Measurements from ENCODE around the gene CYP2A13. TPM values are rescaled to one million over a fixed set of nuclear protein-coding genes. Genes with fewer than 3 reads are reported as not detected.
"Not testable (repeated sequence)": the region's sequence is repeated elsewhere in the genome, so short reads cannot be mapped to it uniquely, and the experiment has no call there.

CYP2A13 gene, protein sequence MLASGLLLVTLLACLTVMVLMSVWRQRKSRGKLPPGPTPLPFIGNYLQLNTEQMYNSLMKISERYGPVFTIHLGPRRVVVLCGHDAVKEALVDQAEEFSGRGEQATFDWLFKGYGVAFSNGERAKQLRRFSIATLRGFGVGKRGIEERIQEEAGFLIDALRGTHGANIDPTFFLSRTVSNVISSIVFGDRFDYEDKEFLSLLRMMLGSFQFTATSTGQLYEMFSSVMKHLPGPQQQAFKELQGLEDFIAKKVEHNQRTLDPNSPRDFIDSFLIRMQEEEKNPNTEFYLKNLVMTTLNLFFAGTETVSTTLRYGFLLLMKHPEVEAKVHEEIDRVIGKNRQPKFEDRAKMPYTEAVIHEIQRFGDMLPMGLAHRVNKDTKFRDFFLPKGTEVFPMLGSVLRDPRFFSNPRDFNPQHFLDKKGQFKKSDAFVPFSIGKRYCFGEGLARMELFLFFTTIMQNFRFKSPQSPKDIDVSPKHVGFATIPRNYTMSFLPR
- 0.03 TPM for polyA plus RNA-seq (2013, experiment 1 of 2)
- 0.03 TPM for polyA plus RNA-seq (2013, experiment 2 of 2)

GRCh38 chr19:41088151-41088550 is at the start of gene CYP2A13:
CYP2A13 (plus strand) TSS chr19:41088451; CDS start chr19:41088472, 21 bp downstream.
- H3K9ac ChIP-seq (ENCODE audit: low read depth, low read length, poor library complexity): no peak within 1 kb of the TSS
- no peak within 1 kb of the TSS for H2BK120ac ChIP-seq (ENCODE audit: low read depth, low read length)
- no peak within 1 kb of the TSS for H3K14ac ChIP-seq (ENCODE audit: low read length)
- no peak for DNase-seq (ENCODE audit: low spot score)
- H3K4me1 ChIP-seq (ENCODE audit: control insufficient read depth in 2 of 2, insufficient read depth in 1 of 2, low read depth in 1 of 2, low read length in 2 of 2): peaks cover 0 to 2% of the 10 kb centered on the region in 2 donors
- H4K8ac ChIP-seq (ENCODE audit: low read depth, low read length): no peak within 1 kb of the TSS
- H2BK15ac ChIP-seq (ENCODE audit: low read length): no peak within 1 kb of the TSS
- no peak within 1 kb of the TSS for H4K91ac ChIP-seq (ENCODE audit: low read depth, low read length, poor library complexity)
- peaks cover 0 to 36% (median 22%) of the 10 kb centered on the region in 3 experiments for H3K27me3 ChIP-seq (ENCODE audit: control insufficient read depth in 3 of 3, insufficient read depth in 3 of 3, low read depth in 1 of 3, low read length in 3 of 3)
- no peak within 1 kb of the TSS for H3K23ac ChIP-seq (ENCODE audit: low read depth, low read length, poor library complexity)
- no peaks in the 10 kb centered on the region for H3K36me3 ChIP-seq (replicated peaks in 1 of 2; ENCODE audit: control insufficient read depth in 2 of 2, insufficient read depth in 2 of 2, low read length in 2 of 2)
- no peak within 1 kb of the TSS for H2BK12ac ChIP-seq (ENCODE audit: low read length)
- H3K79me1 ChIP-seq (ENCODE audit: low read depth, low read length): no peaks in the 10 kb centered on the region
- no CpG with 5 or more reads among the region's 2 CpGs for WGBS, 2 donors (ENCODE audit: extremely low coverage in 2 of 2, insufficient read length in 2 of 2, insufficient replicate concordance in 1 of 2)
- no peak within 1 kb of the TSS for H3K4me2 ChIP-seq (ENCODE audit: insufficient read depth, low read length, poor library complexity, severe bottlenecking)
- no peak within 1 kb of the TSS for H3K27ac ChIP-seq (replicated peaks; ENCODE audit: low read length)
- no peak within 1 kb of the TSS for H2BK5ac ChIP-seq (ENCODE audit: low read length)
- H3K18ac ChIP-seq (ENCODE audit: low read length): no peak within 1 kb of the TSS
- no peak within 1 kb of the TSS for H2AFZ ChIP-seq (ENCODE audit: low read length)
- H3K9me3 ChIP-seq (replicated peaks in 1 of 2; ENCODE audit: control insufficient read depth in 2 of 2, insufficient read depth in 1 of 2, low read depth in 1 of 2, low read length in 2 of 2): no peaks in the 10 kb centered on the region
- no peak within 1 kb of the TSS for H3K4ac ChIP-seq (ENCODE audit: low read length)
- H2AK5ac ChIP-seq (ENCODE audit: low read depth, low read length): no peak within 1 kb of the TSS
- H3K4me3 ChIP-seq (ENCODE audit: low read length in 2 of 2): no peak within 1 kb of the TSS

DNA sequence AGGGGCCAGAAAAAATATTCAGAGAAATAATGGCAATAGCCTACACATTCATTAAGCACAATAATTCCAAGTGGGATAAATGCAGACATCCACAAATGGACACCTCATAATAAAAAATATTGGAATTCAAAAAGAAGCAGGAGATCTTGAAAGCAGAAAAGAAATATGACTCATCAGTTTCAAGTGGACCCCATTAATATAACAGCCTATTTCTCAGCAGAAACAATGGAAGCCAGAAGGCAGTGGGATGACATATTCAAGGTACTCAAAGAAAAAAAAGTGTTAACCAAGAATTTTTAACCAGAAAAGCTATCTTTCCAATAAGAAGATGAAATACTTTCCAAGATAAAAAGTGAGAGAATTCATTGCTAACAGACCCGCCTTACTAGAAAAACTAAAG is 48.4 kb upstream of the CYP2A13 start:
- Histone ChIP-seq H3K18ac (ENCODE audit: low read length) (no peak overlapping the region), H3K23ac (ENCODE audit: low read depth, low read length, poor library complexity) (no peak overlapping the region), H3K14ac (ENCODE audit: low read length) (no peak overlapping the region), H2AFZ (ENCODE audit: low read length) (no peak overlapping the region), H3K9me3 (replicated peaks in 1 of 2; ENCODE audit: control insufficient read depth in 2 of 2, insufficient read depth in 1 of 2, low read depth in 1 of 2, low read length in 2 of 2) (no peaks in the 10 kb centered on the region), H3K4me3 (ENCODE audit: low read length in 2 of 2) (no peak overlapping the region), H2AK5ac (ENCODE audit: low read depth, low read length) (no peak overlapping the region), H4K91ac (ENCODE audit: low read depth, low read length, poor library complexity) (no peak overlapping the region), H3K4me1 (ENCODE audit: control insufficient read depth in 2 of 2, insufficient read depth in 1 of 2, low read depth in 1 of 2, low read length in 2 of 2) (no peaks in the 10 kb centered on the region), H3K9ac (ENCODE audit: low read depth, low read length, poor library complexity) (no peak overlapping the region), H3K27me3 (ENCODE audit: control insufficient read depth in 3 of 3, insufficient read depth in 3 of 3, low read depth in 1 of 3, low read length in 3 of 3) (peaks cover 0 to 3% (median 0%) of the 10 kb centered on the region in 3 experiments), H4K8ac (ENCODE audit: low read depth, low read length) (no peak overlapping the region), H3K36me3 (replicated peaks in 1 of 2; ENCODE audit: control insufficient read depth in 2 of 2, insufficient read depth in 2 of 2, low read length in 2 of 2) (no peaks in the 10 kb centered on the region), H3K4ac (ENCODE audit: low read length) (no peak overlapping the region), H3K4me2 (ENCODE audit: insufficient read depth, low read length, poor library complexity, severe bottlenecking) (no peak overlapping the region), H2BK120ac (ENCODE audit: low read depth, low read length) (no peak overlapping the region), H3K79me1 (ENCODE audit: low read depth, low read length) (no peaks in the 10 kb centered on the region), H2BK12ac (ENCODE audit: low read length) (no peak overlapping the region), H3K27ac (replicated peaks; ENCODE audit: low read length) (no peak overlapping the region), H2BK5ac (ENCODE audit: low read length) (no peak overlapping the region), H2BK15ac (ENCODE audit: low read length) (no peak overlapping the region)
- no CpG with 5 or more reads among the region's 1 CpG for WGBS, 2 donors (ENCODE audit: extremely low coverage in 2 of 2, insufficient read length in 2 of 2, insufficient replicate concordance in 1 of 2)
- DNase-seq (ENCODE audit: low spot score): no peak

DNA sequence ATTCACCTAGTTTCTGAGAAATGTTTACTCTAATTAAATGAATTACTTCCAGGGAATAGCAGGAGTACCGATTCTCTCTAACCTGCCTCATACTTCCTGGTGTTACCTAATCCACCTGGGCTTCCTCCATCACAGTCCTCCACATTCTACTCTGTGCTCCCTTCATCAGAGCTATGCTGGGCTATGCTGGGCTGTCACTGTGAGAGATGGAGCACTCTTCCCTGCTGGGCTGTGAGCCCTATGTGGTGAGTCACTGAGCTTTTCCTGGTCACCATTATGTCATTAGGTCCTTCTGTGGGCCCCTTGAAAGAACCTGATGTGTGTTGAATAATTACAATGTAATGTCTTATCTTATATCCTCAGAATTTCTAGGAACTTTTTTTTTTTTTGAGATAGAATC is 43.2 kb upstream of the CYP2A13 start:
- H2BK5ac ChIP-seq (ENCODE audit: low read length); DNase-seq (ENCODE audit: low spot score): not testable (repeated sequence)

DNA sequence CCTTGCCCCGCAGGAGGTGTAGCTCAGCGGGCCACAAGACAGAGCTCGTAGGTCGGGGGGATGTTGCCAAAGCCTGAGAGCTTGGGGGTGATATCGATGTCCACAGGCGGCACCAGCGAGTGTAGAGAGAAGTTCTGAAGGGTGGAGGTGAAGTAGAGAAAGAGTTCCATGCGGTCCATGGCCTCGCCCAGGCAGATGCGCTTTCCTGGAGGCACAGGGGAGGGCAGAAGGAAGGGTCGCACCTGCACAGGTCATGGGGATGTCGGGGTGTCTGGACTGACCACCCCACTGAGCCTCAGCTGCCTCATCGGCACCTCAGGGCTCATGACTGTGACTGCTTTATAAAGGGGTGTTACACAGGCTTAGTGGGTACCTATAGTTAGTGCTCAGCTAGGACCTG is 37.8 kb upstream of the CYP2A13 start:
- Histone ChIP-seq H4K91ac (ENCODE audit: low read depth, low read length, poor library complexity) (no peak overlapping the region), H2BK5ac (ENCODE audit: low read length) (no peak overlapping the region), H3K18ac (ENCODE audit: low read length) (no peak overlapping the region), H2AK5ac (ENCODE audit: low read depth, low read length) (no peak overlapping the region), H3K23ac (ENCODE audit: low read depth, low read length, poor library complexity) (no peak overlapping the region), H4K8ac (ENCODE audit: low read depth, low read length) (no peak overlapping the region), H2AFZ (ENCODE audit: low read length) (no peak overlapping the region), H3K14ac (ENCODE audit: low read length) (no peak overlapping the region), H3K36me3 (replicated peaks in 1 of 2; ENCODE audit: control insufficient read depth in 2 of 2, insufficient read depth in 2 of 2, low read length in 2 of 2) (no peaks in the 10 kb centered on the region), H2BK120ac (ENCODE audit: low read depth, low read length) (no peak overlapping the region), H2BK12ac (ENCODE audit: low read length) (no peak overlapping the region), H3K79me1 (ENCODE audit: low read depth, low read length) (no peaks in the 10 kb centered on the region), H3K9me3 (replicated peaks in 1 of 2; ENCODE audit: control insufficient read depth in 2 of 2, insufficient read depth in 1 of 2, low read depth in 1 of 2, low read length in 2 of 2) (no peaks in the 10 kb centered on the region), H3K4me3 (ENCODE audit: low read length in 2 of 2) (no peak overlapping the region), H3K4ac (ENCODE audit: low read length) (no peak overlapping the region), H2BK15ac (ENCODE audit: low read length) (no peak overlapping the region), H3K27ac (replicated peaks; ENCODE audit: low read length) (no peak overlapping the region), H3K4me1 (ENCODE audit: control insufficient read depth in 2 of 2, insufficient read depth in 1 of 2, low read depth in 1 of 2, low read length in 2 of 2) (no peaks in the 10 kb centered on the region), H3K4me2 (ENCODE audit: insufficient read depth, low read length, poor library complexity, severe bottlenecking) (no peak overlapping the region), H3K9ac (ENCODE audit: low read depth, low read length, poor library complexity) (no peak overlapping the region), H3K27me3 (ENCODE audit: control insufficient read depth in 3 of 3, insufficient read depth in 3 of 3, low read depth in 1 of 3, low read length in 3 of 3) (peaks cover 0 to 7% (median 0%) of the 10 kb centered on the region in 3 experiments)
- no CpG with 5 or more reads among the region's 13 CpGs for WGBS, 2 donors (ENCODE audit: extremely low coverage in 2 of 2, insufficient read length in 2 of 2, insufficient replicate concordance in 1 of 2)
- no peak for DNase-seq (ENCODE audit: low spot score)

More for the DNA sequence above, 43.2 kb upstream of the CYP2A13 start:
- H2BK15ac ChIP-seq (ENCODE audit: low read length); H3K36me3 ChIP-seq (replicated peaks in 1 of 2; ENCODE audit: control insufficient read depth in 2 of 2, insufficient read depth in 2 of 2, low read length in 2 of 2); H2BK120ac ChIP-seq (ENCODE audit: low read depth, low read length); H3K4ac ChIP-seq (ENCODE audit: low read length); H3K79me1 ChIP-seq (ENCODE audit: low read depth, low read length); H3K23ac ChIP-seq (ENCODE audit: low read depth, low read length, poor library complexity); H3K4me1 ChIP-seq (ENCODE audit: control insufficient read depth in 2 of 2, insufficient read depth in 1 of 2, low read depth in 1 of 2, low read length in 2 of 2); H3K18ac ChIP-seq (ENCODE audit: low read length); H4K91ac ChIP-seq (ENCODE audit: low read depth, low read length, poor library complexity); H3K27me3 ChIP-seq (ENCODE audit: control insufficient read depth in 3 of 3, insufficient read depth in 3 of 3, low read depth in 1 of 3, low read length in 3 of 3); H2AFZ ChIP-seq (ENCODE audit: low read length); H3K4me3 ChIP-seq (ENCODE audit: low read length in 2 of 2); H3K14ac ChIP-seq (ENCODE audit: low read length); H3K4me2 ChIP-seq (ENCODE audit: insufficient read depth, low read length, poor library complexity, severe bottlenecking); H3K9me3 ChIP-seq (replicated peaks in 1 of 2; ENCODE audit: control insufficient read depth in 2 of 2, insufficient read depth in 1 of 2, low read depth in 1 of 2, low read length in 2 of 2); H3K27ac ChIP-seq (replicated peaks; ENCODE audit: low read length); H2AK5ac ChIP-seq (ENCODE audit: low read depth, low read length); H2BK12ac ChIP-seq (ENCODE audit: low read length); H3K9ac ChIP-seq (ENCODE audit: low read depth, low read length, poor library complexity); H4K8ac ChIP-seq (ENCODE audit: low read depth, low read length): not testable (repeated sequence)
- no CpG with 5 or more reads among the region's 1 CpG for WGBS, 2 donors (ENCODE audit: extremely low coverage in 2 of 2, insufficient read length in 2 of 2, insufficient replicate concordance in 1 of 2)

All from neuronal stem cell (in vitro differentiated cells).